HEK293 (cell line): ENCODE measurements around the gene GATC.

ENCODE experiments used
- CTCF ChIA-PET: fragments of 350-600 bp; formaldehyde crosslinking; extraction: SDS; loops from one replicate; lab custom pipeline; 2021; ENCODE audit warnings: antibody characterized with exemption; lab: Yijun Ruan, JAX
- POLR2A ChIA-PET: fragments of 300-600 bp; formaldehyde crosslinking; extraction: SDS; loops from one replicate; lab custom pipeline; 2020; ENCODE audit warnings: antibody characterized with exemption, inconsistent platforms; lab: Yijun Ruan, JAX
- H3K27ac ChIP-seq: fragments of 200-500 bp; sonication (Bioruptor generic); 2 replicates; pipeline ENCODE4 v1.5.1; 2014; ENCODE audit warnings: low read depth, low read length, control low read depth, inconsistent platforms; ENCODE audit errors: extremely low read depth
- H3K36me3 ChIP-seq, 2 experiments: fragments of 200-500 bp in 1 of 2; sonication (Bioruptor generic) in 1 of 2; 1 replicate in 1 of 2; 2 replicates in 1 of 2; pipeline ENCODE4 v1.5.1; 2014 to 2017; ENCODE audit warnings: inconsistent platforms in 2 of 2, low read length in 2 of 2; ENCODE audit not compliant: control insufficient read depth in 2 of 2, insufficient read depth in 1 of 2
- H3K4me1 ChIP-seq: fragments of 200-500 bp; sonication (Bioruptor generic); 2 replicates; pipeline ENCODE4 v1.5.1; 2014; ENCODE audit warnings: mild to moderate bottlenecking, low read length, inconsistent platforms; ENCODE audit not compliant: control insufficient read depth, insufficient read depth
- H3K4me3 ChIP-seq: 2 replicates; pipeline ENCODE4 v1.5.1; 2011; ENCODE audit warnings: low read depth, mild to moderate bottlenecking, control low read depth, low read length, moderate library complexity
- H3K9me3 ChIP-seq: fragments of 200-500 bp; sonication (Bioruptor generic); 2 replicates; pipeline ENCODE4 v1.5.1; 2014; ENCODE audit warnings: low read depth, low read length, inconsistent platforms; ENCODE audit not compliant: control insufficient read depth, insufficient read depth
- EGR2 ChIP-seq: fragments of 450-650 bp; formaldehyde crosslinking; IDR thresholded peaks from 2 replicates; pipeline ENCODE4 v1.5.1; 2016; ENCODE audit warnings: low read depth, missing biosample characterization, missing genetic modification characterization
- GLIS1 ChIP-seq: fragments of 450-650 bp; formaldehyde crosslinking; IDR thresholded peaks from 2 replicates; pipeline ENCODE4 v1.5.1; 2016; ENCODE audit warnings: missing biosample characterization, missing genetic modification characterization
- HIC1 ChIP-seq: fragments of 450-650 bp; formaldehyde crosslinking; IDR thresholded peaks from 2 replicates; pipeline ENCODE4 v1.5.1; 2016; ENCODE audit warnings: missing biosample characterization, missing genetic modification characterization
- HOXD13 ChIP-seq: sonication (generic); formaldehyde crosslinking; IDR thresholded peaks from 2 replicates; pipeline ENCODE4 v1.8.0; 2022; ENCODE audit warnings: missing genetic modification reagents, borderline replicate concordance
- PBX3 ChIP-seq: sonication (generic); formaldehyde crosslinking; IDR thresholded peaks from 2 replicates; pipeline ENCODE4 v1.8.1; 2022; ENCODE audit warnings: mild to moderate bottlenecking, moderate library complexity, missing genetic modification reagents
- PRDM10 ChIP-seq: fragments of 450-650 bp; formaldehyde crosslinking; IDR thresholded peaks from 2 replicates; pipeline ENCODE4 v1.5.1; 2016; ENCODE audit warnings: missing biosample characterization, missing genetic modification characterization
- SALL2 ChIP-seq: fragments of 450-650 bp; formaldehyde crosslinking; IDR thresholded peaks from 2 replicates; pipeline ENCODE4 v1.5.0; 2017; ENCODE audit warnings: missing biosample characterization, mild to moderate bottlenecking, missing genetic modification characterization, borderline replicate concordance
- TRIM28 ChIP-seq: IDR thresholded peaks from 2 replicates; pipeline ENCODE4 v1.6.1; 2011; ENCODE audit warnings: low read length, control low read depth, borderline replicate concordance
- ZNF138 ChIP-seq: fragments of 450-650 bp; formaldehyde crosslinking; IDR thresholded peaks from 2 replicates; pipeline ENCODE4 v1.5.1; 2016; ENCODE audit warnings: missing biosample characterization, missing genetic modification characterization, borderline replicate concordance
- ZNF214 ChIP-seq: fragments of 450-650 bp; formaldehyde crosslinking; IDR thresholded peaks from 2 replicates; pipeline ENCODE4 v1.5.1; 2017; ENCODE audit warnings: missing biosample characterization, mild to moderate bottlenecking, missing genetic modification characterization, borderline replicate concordance
- ZNF302 ChIP-seq: fragments of 450-650 bp; formaldehyde crosslinking; IDR thresholded peaks from 2 replicates; pipeline ENCODE4 v1.5.1; 2016; ENCODE audit warnings: missing biosample characterization, missing genetic modification characterization, low read depth
- ZNF48 ChIP-seq: fragments of 450-650 bp; formaldehyde crosslinking; IDR thresholded peaks from 2 replicates; pipeline ENCODE4 v1.5.1; 2016; ENCODE audit warnings: missing biosample characterization, missing genetic modification characterization
- ZNF664 ChIP-seq: fragments of 450-650 bp; formaldehyde crosslinking; IDR thresholded peaks from 2 replicates; pipeline ENCODE4 v1.5.1; 2016; ENCODE audit warnings: missing biosample characterization, missing genetic modification characterization
- TF ChIP-seq, protein P1 (sequence below): fragments of 450-650 bp; formaldehyde crosslinking; IDR thresholded peaks from 2 replicates; pipeline ENCODE4 v1.5.1; 2016; ENCODE audit warnings: missing biosample characterization, missing genetic modification characterization

Gene GATC

GRCh38 chr12:120481022-120481767, 35.0 kb downstream of the GATC start:
- CTCF ChIA-PET: interaction anchor here (1.7 kb wide), 1 partner anchor 15 kb away, joined by 8 read pairs; no protein-coding TSS in a partner anchor
- POLR2A ChIA-PET: interaction anchor here (0.7 to 1.7 kb wide), 2 partner anchors 13 to 15 kb away, joined by 4 to 7 read pairs; partner anchors contain the start of gene DYNLL1

GRCh38 chr12:120483621-120484020, 37.4 kb downstream of the GATC start:
- TF ChIP-seq ZNF48 (no peak), ZNF214 (no peak), ZNF664 (tag by site-specific recombination) (no peak), HOXD13 (CRISPR knock-in tag) (no peak), SALL2 (tag by site-specific recombination) (no peak), PBX3 (CRISPR knock-in tag) (no peak), ZNF138 (tag by site-specific recombination) (no peak), GLIS1 (tag by site-specific recombination) (no peak), TRIM28 (no peak), HIC1 (tag by site-specific recombination) (no peak)
- TF ChIP-seq, protein P1, sequence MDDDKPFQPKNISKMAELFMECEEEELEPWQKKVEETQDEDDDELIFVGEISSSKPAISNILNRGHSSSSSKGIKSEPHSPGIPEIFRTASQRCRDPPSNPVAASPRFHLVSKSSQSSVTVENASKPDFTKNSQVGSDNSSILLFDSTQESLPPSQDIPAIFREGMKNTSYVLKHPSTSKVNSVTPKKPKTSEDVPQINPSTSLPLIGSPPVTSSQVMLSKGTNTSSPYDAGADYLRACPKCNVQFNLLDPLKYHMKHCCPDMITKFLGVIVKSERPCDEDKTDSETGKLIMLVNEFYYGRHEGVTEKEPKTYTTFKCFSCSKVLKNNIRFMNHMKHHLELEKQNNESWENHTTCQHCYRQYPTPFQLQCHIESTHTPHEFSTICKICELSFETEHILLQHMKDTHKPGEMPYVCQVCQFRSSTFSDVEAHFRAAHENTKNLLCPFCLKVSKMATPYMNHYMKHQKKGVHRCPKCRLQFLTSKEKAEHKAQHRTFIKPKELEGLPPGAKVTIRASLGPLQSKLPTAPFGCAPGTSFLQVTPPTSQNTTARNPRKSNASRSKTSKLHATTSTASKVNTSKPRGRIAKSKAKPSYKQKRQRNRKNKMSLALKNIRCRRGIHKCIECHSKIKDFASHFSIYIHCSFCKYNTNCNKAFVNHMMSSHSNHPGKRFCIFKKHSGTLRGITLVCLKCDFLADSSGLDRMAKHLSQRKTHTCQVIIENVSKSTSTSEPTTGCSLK: no peak
- Histone ChIP-seq H3K27ac (no peak overlapping the region), H3K4me1 (no peaks in the 10 kb centered on the region), H3K9me3 (no peaks in the 10 kb centered on the region), H3K36me3 (peaks cover 0 to 11% of the 10 kb centered on the region in 2 experiments; a peak in 2 of 3 replicates), H3K4me3 (no peak overlapping the region)
- ChIA-PET CTCF (interaction anchor here (0.8 kb wide), 2 partner anchors 20 to 126 kb away, joined by 3 to 4 read pairs; no protein-coding TSS in a partner anchor), POLR2A (interaction anchor here (0.6 to 2.6 kb wide), 2 partner anchors 9 to 13 kb away, joined by 3 to 10 read pairs; partner anchors contain the start of gene DYNLL1)

More at GRCh38 chr12:120481022-120481767, 35.0 kb downstream of the GATC start:
- Histone ChIP-seq H3K9me3 (no peaks in the 10 kb centered on the region), H3K4me1 (no peaks in the 10 kb centered on the region)
- no peak for TF ChIP-seq PRDM10 (tag by site-specific recombination)
- no peak for TF ChIP-seq EGR2
- no peak for TF ChIP-seq ZNF302
- TF ChIP-seq, all 188 proteins: peak for 0
- Histone ChIP-seq H3K4me3 (no peak overlapping the region), H3K27ac (no peak overlapping the region), H3K36me3 (peaks cover 0 to 11% of the 10 kb centered on the region in 2 experiments; a peak in 2 of 3 replicates)
